Vagina (tissue), 2 donors: Measurements from ENCODE around the gene CYP2D6.
"Not testable (repeated sequence)": the region's sequence is repeated elsewhere in the genome, so short reads cannot be mapped to it uniquely, and the experiment has no call there.

Experiments
- CTCF ChIP-seq, 3 experiments: fragments of 450-650 bp in 2 of 3; fragments of 200-600 bp in 1 of 3; sonication (generic) in 1 of 3; IDR thresholded peaks; one replicate each; pipeline ENCODE4 v1.5.1; 2017 to 2019; ENCODE audit warnings: antibody characterized with exemption in 3 of 3, mild to moderate bottlenecking in 2 of 3, moderate library complexity in 2 of 3
- POLR2A ChIP-seq, 2 donors: fragments of 450-650 bp; IDR thresholded peaks; one replicate each; pipeline ENCODE4 v1.6.1; 2017; ENCODE audit warnings: antibody characterized with exemption in 2 of 2, mild to moderate bottlenecking in 2 of 2, moderate library complexity in 2 of 2
- POLR2AphosphoS5 ChIP-seq, 2 donors: sonication (generic); formaldehyde crosslinking; IDR thresholded peaks; one replicate each; pipeline ENCODE4 v1.9.0; 2017; ENCODE audit warnings: antibody characterized with exemption in 2 of 2, mild to moderate bottlenecking in 2 of 2, low read depth in 1 of 2; ENCODE audit not compliant: insufficient read depth in 1 of 2

GRCh38 chr22:42112793-42113192, 17.8 kb downstream of the CYP2D6 start:
- TF ChIP-seq POLR2AphosphoS5 (IDR thresholded peaks at IDR 0.05; ENCODE audit: insufficient read depth in 1 of 2, low read depth in 1 of 2); CTCF (IDR thresholded peaks at IDR 0.05); POLR2A (IDR thresholded peaks at IDR 0.05): not testable (repeated sequence)
